Trophoblast cell (in vitro differentiated cells and primary cell): ENCODE data around the gene ELP1.

Experiments used
- DNase-seq, 2 donors: peaks; one replicate each; pipeline ENCODE4 v3.0.0-alpha.2; 2016
- H2AFZ ChIP-seq: 2 replicates; pipeline ENCODE4 v1.6.1; 2013; ENCODE audit warnings: low read length, moderate library complexity, mild to moderate bottlenecking; ENCODE audit not compliant: insufficient read depth, poor library complexity
- H2AK5ac ChIP-seq: 2 replicates; pipeline ENCODE4 v1.6.1; 2013; ENCODE audit warnings: mild to moderate bottlenecking, low read length
- H2BK120ac ChIP-seq: 2 replicates; pipeline ENCODE4 v1.6.1; 2013; ENCODE audit warnings: low read length, mild to moderate bottlenecking, moderate library complexity; ENCODE audit not compliant: insufficient read depth, poor library complexity
- H2BK12ac ChIP-seq: 2 replicates; pipeline ENCODE4 v1.6.1; 2013; ENCODE audit warnings: mild to moderate bottlenecking, low read length, moderate library complexity
- H2BK5ac ChIP-seq: 2 replicates; pipeline ENCODE4 v1.6.1; 2013; ENCODE audit warnings: low read length, low read depth, moderate library complexity, mild to moderate bottlenecking; ENCODE audit not compliant: poor library complexity
- H3K14ac ChIP-seq: 2 replicates; pipeline ENCODE4 v1.6.1; 2013; ENCODE audit warnings: mild to moderate bottlenecking, low read length
- H3K18ac ChIP-seq: 2 replicates; pipeline ENCODE4 v1.6.1; 2013; ENCODE audit warnings: mild to moderate bottlenecking, low read length
- H3K23ac ChIP-seq: 2 replicates; pipeline ENCODE4 v1.6.1; 2013; ENCODE audit warnings: low read length
- H3K27ac ChIP-seq: 2 replicates; pipeline ENCODE4 v1.5.1; 2013; ENCODE audit warnings: low read depth, mild to moderate bottlenecking, inconsistent platforms, low read length, moderate library complexity
- H3K27me3 ChIP-seq: 2 replicates; pipeline ENCODE4 v1.6.1; 2013; ENCODE audit warnings: inconsistent platforms, mild to moderate bottlenecking, low read length, moderate library complexity; ENCODE audit not compliant: insufficient read depth
- H3K36me3 ChIP-seq, 2 experiments: 1 replicate in 1 of 2; 2 replicates in 1 of 2; pipeline ENCODE4 v1.6.1; 2013; ENCODE audit warnings: low read length in 2 of 2, mild to moderate bottlenecking in 2 of 2, moderate library complexity in 1 of 2; ENCODE audit not compliant: insufficient read depth in 2 of 2, control insufficient read depth in 1 of 2
- H3K4ac ChIP-seq: 2 replicates; pipeline ENCODE4 v1.6.1; 2013; ENCODE audit warnings: low read depth, mild to moderate bottlenecking, low read length, moderate library complexity
- H3K4me1 ChIP-seq, 2 experiments: 1 replicate in 1 of 2; 2 replicates in 1 of 2; pipeline ENCODE4 v1.6.1; 2013; ENCODE audit warnings: low read length in 2 of 2, mild to moderate bottlenecking in 2 of 2, moderate library complexity in 1 of 2; ENCODE audit not compliant: insufficient read depth in 2 of 2, control insufficient read depth in 1 of 2
- H3K4me2 ChIP-seq: 2 replicates; pipeline ENCODE4 v1.6.1; 2013; ENCODE audit warnings: inconsistent platforms, mild to moderate bottlenecking, low read length, moderate library complexity
- H3K4me3 ChIP-seq: 2 replicates; pipeline ENCODE4 v1.5.1; 2013; ENCODE audit warnings: mild to moderate bottlenecking, low read depth, low read length, inconsistent platforms
- H3K79me1 ChIP-seq: one replicate; pipeline ENCODE4 v1.6.1; 2013; ENCODE audit warnings: low read length
- H3K79me2 ChIP-seq: 2 replicates; pipeline ENCODE4 v1.6.1; 2013; ENCODE audit warnings: low read length, mild to moderate bottlenecking; ENCODE audit not compliant: control insufficient read depth, insufficient read depth, poor library complexity
- H3K9ac ChIP-seq: 2 replicates; pipeline ENCODE4 v1.6.1; 2013; ENCODE audit warnings: mild to moderate bottlenecking, low read length
- H3K9me3 ChIP-seq: 2 replicates; pipeline ENCODE4 v1.6.1; 2013; ENCODE audit warnings: low read depth, mild to moderate bottlenecking, control low read depth, inconsistent platforms, low read length; ENCODE audit not compliant: insufficient read depth
- H4K12ac ChIP-seq: 2 replicates; pipeline ENCODE4 v1.6.1; 2013; ENCODE audit warnings: low read depth, mild to moderate bottlenecking, low read length, moderate library complexity
- H4K8ac ChIP-seq: 2 replicates; pipeline ENCODE4 v1.6.1; 2013; ENCODE audit warnings: low read depth, mild to moderate bottlenecking, low read length, moderate library complexity
- H4K91ac ChIP-seq: one replicate; pipeline ENCODE4 v1.6.1; 2013; ENCODE audit warnings: low read depth, mild to moderate bottlenecking, low read length, moderate library complexity
- WGBS: extraction: QIAGEN DNeasy Blood & Tissue Kit; methylation state at CpG from one replicate; pipeline ENCODE4 v1.1.7; 2013; ENCODE audit warnings: missing lambda C conversion rate; ENCODE audit not compliant: insufficient read length, insufficient coverage; ENCODE audit errors: extremely low coverage; 5-methylcytosine and 5-hydroxymethylcytosine counted together

Gene ELP1

DNA sequence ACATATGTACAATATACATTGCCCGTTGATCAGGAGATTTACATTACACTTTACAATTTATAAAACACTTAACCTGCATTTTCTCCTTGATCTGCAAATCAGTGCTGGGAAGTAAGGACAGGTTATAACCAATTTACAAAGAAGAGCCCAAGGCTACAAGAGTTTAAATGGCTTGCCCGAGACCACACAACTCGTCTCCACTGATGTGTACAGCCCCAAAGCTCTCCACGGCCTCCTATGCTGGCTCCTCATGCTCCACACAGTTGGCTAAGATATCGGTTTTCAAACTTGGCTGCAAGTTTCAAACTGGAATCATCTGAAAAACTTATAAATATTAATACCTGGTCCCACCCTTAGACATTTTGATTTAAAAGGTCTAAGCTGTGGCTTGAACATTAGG, 88.4 kb downstream of the ELP1 start:
- no CpG with 5 or more reads among the region's 5 CpGs for WGBS
- H3K79me2 ChIP-seq = no peaks in the 10 kb centered on the region
- no peaks in the 10 kb centered on the region for H3K27me3 ChIP-seq
- no peak overlapping the region for H4K91ac ChIP-seq
- no peak overlapping the region for H2AFZ ChIP-seq
- no peak overlapping the region for H3K4me2 ChIP-seq
- H2BK5ac ChIP-seq = no peak overlapping the region
- no peaks in the 10 kb centered on the region for H3K79me1 ChIP-seq
- H2BK120ac ChIP-seq = no peak overlapping the region
- no peak overlapping the region for H4K8ac ChIP-seq
- H3K27ac ChIP-seq = no peak overlapping the region
- no peak overlapping the region for H2AK5ac ChIP-seq
- no peaks in the 10 kb centered on the region for H3K9me3 ChIP-seq
- DNase-seq = no peak
- no peak overlapping the region for H3K4ac ChIP-seq
- H3K18ac ChIP-seq = no peak overlapping the region
- no peak overlapping the region for H3K14ac ChIP-seq
- no peak overlapping the region for H3K4me3 ChIP-seq
- no peak overlapping the region for H2BK12ac ChIP-seq
- H3K9ac ChIP-seq = no peak overlapping the region
- no peaks in the 10 kb centered on the region for H3K4me1 ChIP-seq
- no peak overlapping the region for H3K23ac ChIP-seq
- H4K12ac ChIP-seq = no peak overlapping the region
- no peaks in the 10 kb centered on the region for H3K36me3 ChIP-seq

DNA sequence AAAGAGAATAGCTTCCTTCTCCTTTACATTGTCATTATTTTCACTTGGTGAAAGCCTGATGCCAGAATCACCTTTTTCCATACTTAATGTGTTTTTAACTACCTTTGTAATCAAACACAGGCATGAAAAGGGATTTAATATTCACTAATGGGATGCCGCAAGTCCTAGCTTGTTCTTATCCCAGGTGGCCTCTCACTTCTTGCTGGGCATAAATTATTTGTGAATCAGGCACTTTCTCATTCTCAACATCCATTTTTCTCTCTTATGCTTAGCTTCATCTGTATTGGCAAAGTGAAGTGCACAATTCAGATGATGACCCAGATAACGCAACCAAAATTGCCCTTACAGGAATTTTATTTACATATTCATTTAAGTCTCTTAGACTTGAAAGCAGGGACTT, 89.1 kb downstream of the ELP1 start:
- Histone ChIP-seq H4K12ac (no peak overlapping the region), H2AK5ac (no peak overlapping the region), H2BK12ac (no peak overlapping the region), H2AFZ (no peak overlapping the region), H3K4me1 (no peaks in the 10 kb centered on the region), H3K9ac (no peak overlapping the region), H3K14ac (no peak overlapping the region), H3K4me3 (no peak overlapping the region), H3K79me2 (no peaks in the 10 kb centered on the region), H3K23ac (no peak overlapping the region), H3K27ac (no peak overlapping the region), H4K8ac (no peak overlapping the region), H4K91ac (no peak overlapping the region), H3K27me3 (no peaks in the 10 kb centered on the region), H3K9me3 (no peaks in the 10 kb centered on the region), H3K36me3 (no peaks in the 10 kb centered on the region), H3K4ac (no peak overlapping the region), H3K79me1 (no peaks in the 10 kb centered on the region), H3K4me2 (no peak overlapping the region), H2BK5ac (no peak overlapping the region), H3K18ac (no peak overlapping the region), H2BK120ac (no peak overlapping the region)
- DNase-seq = no peak
- no CpG with 5 or more reads among the region's 2 CpGs for WGBS

DNA sequence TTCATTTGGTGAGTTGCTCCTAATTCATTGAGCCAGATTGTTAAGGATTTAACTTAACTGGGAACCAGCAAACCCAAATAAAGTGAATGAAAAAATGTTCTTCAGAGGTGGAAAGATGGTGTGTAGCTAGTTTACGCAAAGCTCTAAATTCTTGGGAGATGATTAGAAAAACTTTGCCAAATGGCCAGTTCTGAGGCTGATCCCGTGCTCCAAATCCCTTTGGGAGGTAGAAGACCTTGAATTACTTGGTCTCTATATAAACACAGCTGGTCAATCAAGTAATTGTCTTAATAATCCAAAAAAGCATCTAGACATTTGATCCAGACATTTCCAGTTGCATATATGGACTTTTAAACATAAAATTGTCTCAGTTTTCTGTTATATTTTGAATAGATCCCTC, 89.5 kb downstream of the ELP1 start:
- Histone ChIP-seq H3K23ac (no peak overlapping the region), H3K4me3 (no peak overlapping the region), H4K12ac (no peak overlapping the region), H2BK12ac (no peak overlapping the region), H3K36me3 (no peaks in the 10 kb centered on the region), H3K18ac (no peak overlapping the region), H3K27ac (no peak overlapping the region), H3K79me1 (no peaks in the 10 kb centered on the region), H2AFZ (no peak overlapping the region), H3K27me3 (no peaks in the 10 kb centered on the region), H4K91ac (no peak overlapping the region), H3K4me1 (no peaks in the 10 kb centered on the region), H2BK120ac (no peak overlapping the region), H2AK5ac (no peak overlapping the region), H3K9me3 (no peaks in the 10 kb centered on the region), H3K9ac (no peak overlapping the region), H3K14ac (no peak overlapping the region), H3K4me2 (no peak overlapping the region), H3K4ac (no peak overlapping the region), H2BK5ac (no peak overlapping the region), H3K79me2 (no peaks in the 10 kb centered on the region), H4K8ac (no peak overlapping the region)
- no peak for DNase-seq
- no CpG with 5 or more reads among the region's 2 CpGs for WGBS

DNA sequence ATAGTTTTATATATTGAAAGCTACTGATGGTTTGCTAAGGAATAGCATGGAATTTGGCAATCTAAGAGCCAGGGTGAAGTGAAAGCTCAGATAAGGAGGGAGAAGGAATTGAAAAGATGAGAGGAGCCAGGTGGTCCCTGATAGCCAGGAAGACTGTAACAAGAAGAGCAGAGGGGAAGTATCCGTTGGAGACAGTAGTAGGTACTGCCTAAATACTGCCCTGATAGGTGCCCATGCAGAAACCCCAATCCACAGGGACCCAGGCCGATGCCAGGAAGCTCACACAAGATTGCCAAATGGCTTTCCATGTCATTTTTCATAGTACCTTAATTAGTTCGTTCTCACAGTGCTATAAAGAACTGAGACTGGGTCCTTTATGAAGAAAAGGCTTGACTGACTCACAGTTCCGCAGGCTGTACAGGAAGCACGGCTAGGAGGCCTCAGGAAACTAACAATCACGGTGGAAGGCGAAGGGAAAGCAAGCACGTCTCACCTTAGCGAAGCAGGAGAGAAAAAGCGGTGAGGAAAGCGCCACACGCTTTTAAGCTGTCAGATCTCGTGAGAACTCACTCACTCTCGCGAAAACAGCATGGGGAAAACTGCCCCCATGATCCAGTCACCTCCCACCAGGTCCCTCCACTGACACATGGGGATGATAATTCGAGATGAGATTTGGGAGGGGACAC, 91.2 kb downstream of the ELP1 start:
- Histone ChIP-seq H2AFZ (no peak overlapping the region), H2BK120ac (no peak overlapping the region), H2BK5ac (no peak overlapping the region), H3K23ac (no peak overlapping the region), H3K79me2 (no peaks in the 10 kb centered on the region), H3K9ac (no peak overlapping the region), H3K18ac (no peak overlapping the region), H3K9me3 (no peaks in the 10 kb centered on the region), H3K27me3 (no peaks in the 10 kb centered on the region), H3K27ac (no peak overlapping the region), H2BK12ac (no peak overlapping the region), H3K4me3 (no peak overlapping the region), H3K4me1 (no peaks in the 10 kb centered on the region), H3K14ac (no peak overlapping the region), H2AK5ac (no peak overlapping the region), H3K4me2 (no peak overlapping the region), H4K91ac (no peak overlapping the region), H4K8ac (no peak overlapping the region), H4K12ac (no peak overlapping the region), H3K36me3 (no peaks in the 10 kb centered on the region), H3K79me1 (no peaks in the 10 kb centered on the region), H3K4ac (no peak overlapping the region)
- whole genome bisulfite sequencing = no CpG with 5 or more reads among the region's 16 CpGs
- no peak for DNase-seq
